H9 (cell line): ENCODE data around the gene FBXL16. TPM values are rescaled to one million over a fixed set of nuclear protein-coding genes. Genes with fewer than 3 reads are reported as not detected.

Source experiments
- DNase-seq: peaks from one replicate; pipeline ENCODE4 v3.0.0-alpha.2; 2017
- H2AFZ ChIP-seq: one replicate; pipeline ENCODE4 v1.6.1; 2013; ENCODE audit warnings: mild to moderate bottlenecking, low read length, control low read depth, moderate library complexity
- H2AK5ac ChIP-seq: 2 replicates; pipeline ENCODE4 v1.6.1; 2013; ENCODE audit warnings: low read length, control low read depth, mixed read lengths; ENCODE audit not compliant: insufficient read length
- H2BK120ac ChIP-seq: one replicate; pipeline ENCODE4 v1.6.1; 2013; ENCODE audit warnings: low read depth, mild to moderate bottlenecking, low read length, control low read depth, inconsistent platforms; ENCODE audit not compliant: poor library complexity, severe bottlenecking
- H2BK12ac ChIP-seq: 2 replicates; pipeline ENCODE4 v1.6.1; 2013; ENCODE audit warnings: low read length, control low read depth, mixed read lengths, low read depth; ENCODE audit not compliant: insufficient read length
- H2BK15ac ChIP-seq: 2 replicates; pipeline ENCODE4 v1.6.1; 2013; ENCODE audit warnings: low read depth, low read length, control low read depth
- H2BK20ac ChIP-seq: one replicate; pipeline ENCODE4 v1.6.1; 2013; ENCODE audit warnings: low read depth, mild to moderate bottlenecking, low read length, control low read depth, inconsistent platforms; ENCODE audit not compliant: poor library complexity, severe bottlenecking
- H2BK5ac ChIP-seq: 2 replicates; pipeline ENCODE4 v1.6.1; 2013; ENCODE audit warnings: low read length, control low read depth, mixed read lengths; ENCODE audit not compliant: insufficient read length
- H3K14ac ChIP-seq: 2 replicates; pipeline ENCODE4 v1.6.1; 2013; ENCODE audit warnings: low read length, control low read depth; ENCODE audit not compliant: insufficient read depth
- H3K18ac ChIP-seq: 2 replicates; pipeline ENCODE4 v1.6.1; 2013; ENCODE audit warnings: low read depth, mild to moderate bottlenecking, mixed read lengths, low read length, control low read depth; ENCODE audit not compliant: insufficient read length
- H3K23ac ChIP-seq: 2 replicates; pipeline ENCODE4 v1.6.1; 2013; ENCODE audit warnings: low read length, control low read depth, mixed read lengths, low read depth; ENCODE audit not compliant: insufficient read length
- H3K23me2 ChIP-seq: 2 replicates; pipeline ENCODE4 v1.6.1; 2013; ENCODE audit warnings: low read depth, mild to moderate bottlenecking, mixed read lengths, low read length, control low read depth; ENCODE audit not compliant: insufficient read length, poor library complexity, severe bottlenecking
- H3K27ac ChIP-seq: 2 replicates; pipeline ENCODE4 v1.5.1; 2013; ENCODE audit warnings: low read length, control low read depth, mixed read lengths, low read depth; ENCODE audit not compliant: insufficient read length
- H3K27me3 ChIP-seq: 2 replicates; pipeline ENCODE4 v1.6.1; 2013; ENCODE audit warnings: low read length, control low read depth, inconsistent platforms; ENCODE audit not compliant: insufficient read depth
- H3K4ac ChIP-seq: 2 replicates; pipeline ENCODE4 v1.6.1; 2013; ENCODE audit warnings: low read depth, mild to moderate bottlenecking, control low read depth, inconsistent platforms, low read length, moderate library complexity
- H3K4me1 ChIP-seq: 2 replicates; pipeline ENCODE4 v1.6.1; 2013; ENCODE audit warnings: low read length, control low read depth, inconsistent platforms; ENCODE audit not compliant: insufficient read depth
- H3K4me2 ChIP-seq: 2 replicates; pipeline ENCODE4 v1.6.1; 2013; ENCODE audit warnings: low read length, control low read depth, mixed read lengths; ENCODE audit not compliant: insufficient read length, insufficient read depth
- H3K56ac ChIP-seq: 2 replicates; pipeline ENCODE4 v1.6.1; 2013; ENCODE audit warnings: low read depth, mild to moderate bottlenecking, mixed read lengths, low read length, control low read depth; ENCODE audit not compliant: insufficient read length
- H3K79me1 ChIP-seq: 2 replicates; pipeline ENCODE4 v1.6.1; 2013; ENCODE audit warnings: low read depth, mild to moderate bottlenecking, moderate library complexity, low read length, control low read depth, inconsistent platforms; ENCODE audit not compliant: insufficient read depth, poor library complexity, severe bottlenecking
- H3K79me2 ChIP-seq: 2 replicates; pipeline ENCODE4 v1.6.1; 2013; ENCODE audit warnings: low read length, control low read depth, inconsistent platforms; ENCODE audit not compliant: insufficient read depth
- H3K9ac ChIP-seq: 2 replicates; pipeline ENCODE4 v1.6.1; 2013; ENCODE audit warnings: low read length, control low read depth, mixed read lengths; ENCODE audit not compliant: insufficient read length; ENCODE audit errors: extremely low read depth
- H3K9me3 ChIP-seq: one replicate; pipeline ENCODE4 v1.6.1; 2013; ENCODE audit warnings: low read depth, low read length, inconsistent platforms; ENCODE audit not compliant: control insufficient read depth
- H3T11ph ChIP-seq: one replicate; pipeline ENCODE4 v1.6.1; 2013; ENCODE audit warnings: mild to moderate bottlenecking, low read length, control low read depth, inconsistent platforms
- H4K20me1 ChIP-seq: one replicate; pipeline ENCODE4 v1.6.1; 2013; ENCODE audit not compliant: control insufficient read depth, insufficient read length, insufficient read depth
- H4K5ac ChIP-seq: 2 replicates; pipeline ENCODE4 v1.6.1; 2013; ENCODE audit warnings: low read depth, mild to moderate bottlenecking, mixed read lengths, low read length, control low read depth; ENCODE audit not compliant: insufficient read length
- H4K8ac ChIP-seq: replicated peaks from 2 replicates; pipeline ENCODE4 v1.6.1; 2013; ENCODE audit warnings: low read length, control low read depth, mixed read lengths, low read depth; ENCODE audit not compliant: insufficient read length
- H4K91ac ChIP-seq: 2 replicates; pipeline ENCODE4 v1.6.1; 2013; ENCODE audit warnings: low read depth, mild to moderate bottlenecking, moderate library complexity, mixed read lengths, low read length, control low read depth; ENCODE audit not compliant: insufficient read length
- H3K27ac Mint-ChIP-seq, 3 experiments: 2 replicates in 2 of 3; 3 replicates in 1 of 3; pipeline ENCODE4 v1.8.0; 2020 to 2021; ENCODE audit warnings: mixed read lengths in 3 of 3, mild to moderate bottlenecking in 1 of 3, moderate library complexity in 1 of 3
- H3K27me3 Mint-ChIP-seq: 2 replicates; pipeline ENCODE4 v1.8.0; 2021; ENCODE audit warnings: low read depth, mild to moderate bottlenecking, moderate library complexity, mixed read lengths
- H3K36me3 Mint-ChIP-seq, 3 experiments: 2 replicates in 2 of 3; 3 replicates in 1 of 3; pipeline ENCODE4 v1.8.0; 2020 to 2021; ENCODE audit warnings: low read depth in 3 of 3, mixed read lengths in 3 of 3; ENCODE audit not compliant: insufficient read depth in 1 of 3
- H3K4me1 Mint-ChIP-seq, 2 experiments: 2 replicates each; pipeline ENCODE4 v1.8.0; 2020; ENCODE audit warnings: mixed read lengths in 2 of 2
- H3K4me3 Mint-ChIP-seq, 2 experiments: 2 replicates in 1 of 2; 3 replicates in 1 of 2; pipeline ENCODE4 v1.8.0; 2020 to 2021; ENCODE audit warnings: mild to moderate bottlenecking in 2 of 2, mixed read lengths in 2 of 2, moderate library complexity in 1 of 2
- H3K9me3 Mint-ChIP-seq, 2 experiments: 2 replicates in 1 of 2; 3 replicates in 1 of 2; pipeline ENCODE4 v1.8.0; 2020; ENCODE audit warnings: mild to moderate bottlenecking in 2 of 2, mixed read lengths in 2 of 2, moderate library complexity in 1 of 2
- WGBS: extraction: QIAGEN DNeasy Blood & Tissue Kit; methylation state at CpG from one replicate; pipeline ENCODE4 v1.1.7; 2013; ENCODE audit warnings: missing lambda C conversion rate, low lambda C conversion rate, mixed read lengths; ENCODE audit not compliant: insufficient read length; ENCODE audit errors: extremely low coverage; 5-methylcytosine and 5-hydroxymethylcytosine counted together
- total RNA-seq: library from RNA; stranded (reverse); gene quantifications from 2 replicates; pipeline ENCODE4 v1.2.1, GENCODE V29; 2021
- TF ChIP-seq, protein P1 (sequence below): fragments of 200-600 bp; sonication (generic); conservative IDR thresholded peaks from 3 replicates; pipeline ENCODE4 v1.8.0; 2021; ENCODE audit warnings: antibody characterized with exemption, mild to moderate bottlenecking

Gene FBXL16
- total RNA-seq, 1 experiment from 2014 or later, result 9.6 TPM

DNA sequence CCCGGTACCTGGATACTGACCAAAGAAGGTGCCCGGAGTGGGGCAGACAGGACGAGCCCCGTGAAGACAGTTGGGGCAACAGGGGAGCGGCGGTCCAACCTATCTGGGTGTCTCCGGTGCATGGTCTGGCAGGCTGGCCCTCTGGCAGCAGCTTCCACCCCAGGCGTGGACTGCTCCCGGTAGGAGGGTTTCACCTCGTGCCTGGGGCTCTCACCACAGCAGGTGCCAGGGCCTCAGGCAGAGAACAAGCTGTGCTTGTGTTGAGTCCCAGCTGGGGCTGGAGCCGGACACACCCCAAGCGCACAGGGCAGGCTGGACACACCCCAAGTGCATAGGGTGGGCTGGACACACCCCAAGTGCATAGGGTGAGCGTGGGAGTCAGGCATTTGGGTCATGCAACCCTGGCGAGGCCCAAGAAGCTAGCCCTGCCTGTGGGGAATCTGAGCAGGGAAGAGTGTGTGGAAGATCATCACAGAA, 1.5 kb upstream of the FBXL16 start:
- Mint-ChIP-seq H3K36me3 (peaks cover 0 to 3% (median 0%) of the 10 kb centered on the region in 3 experiments; a peak in 2 of 7 replicates), H3K27ac (no peak overlapping the region), H3K4me1 (peaks cover 0 to 7% of the 10 kb centered on the region in 2 experiments; a peak in 1 of 4 replicates), H3K4me3 (peak overlapping the region in 1 of 2 experiments; percentile 79; a peak in 3 of 5 replicates), H3K27me3 (peaks cover 83% of the 10 kb centered on the region), H3K9me3 (peaks cover 0 to 2% of the 10 kb centered on the region in 2 experiments; a peak in 2 of 5 replicates)
- H2BK20ac ChIP-seq, result no peak overlapping the region
- H3K79me2 ChIP-seq, result no peaks in the 10 kb centered on the region
- no peak overlapping the region for H3T11ph ChIP-seq
- no peak overlapping the region for H4K8ac ChIP-seq
- no peak overlapping the region for H4K91ac ChIP-seq
- no peak overlapping the region for H3K4ac ChIP-seq
- TF ChIP-seq, protein P1, sequence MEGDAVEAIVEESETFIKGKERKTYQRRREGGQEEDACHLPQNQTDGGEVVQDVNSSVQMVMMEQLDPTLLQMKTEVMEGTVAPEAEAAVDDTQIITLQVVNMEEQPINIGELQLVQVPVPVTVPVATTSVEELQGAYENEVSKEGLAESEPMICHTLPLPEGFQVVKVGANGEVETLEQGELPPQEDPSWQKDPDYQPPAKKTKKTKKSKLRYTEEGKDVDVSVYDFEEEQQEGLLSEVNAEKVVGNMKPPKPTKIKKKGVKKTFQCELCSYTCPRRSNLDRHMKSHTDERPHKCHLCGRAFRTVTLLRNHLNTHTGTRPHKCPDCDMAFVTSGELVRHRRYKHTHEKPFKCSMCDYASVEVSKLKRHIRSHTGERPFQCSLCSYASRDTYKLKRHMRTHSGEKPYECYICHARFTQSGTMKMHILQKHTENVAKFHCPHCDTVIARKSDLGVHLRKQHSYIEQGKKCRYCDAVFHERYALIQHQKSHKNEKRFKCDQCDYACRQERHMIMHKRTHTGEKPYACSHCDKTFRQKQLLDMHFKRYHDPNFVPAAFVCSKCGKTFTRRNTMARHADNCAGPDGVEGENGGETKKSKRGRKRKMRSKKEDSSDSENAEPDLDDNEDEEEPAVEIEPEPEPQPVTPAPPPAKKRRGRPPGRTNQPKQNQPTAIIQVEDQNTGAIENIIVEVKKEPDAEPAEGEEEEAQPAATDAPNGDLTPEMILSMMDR, result no peak
- H3K79me1 ChIP-seq, result no peaks in the 10 kb centered on the region
- peak overlapping the region; percentile 49 for H3K4me2 ChIP-seq
- no peak overlapping the region for H3K14ac ChIP-seq
- DNase-seq, result no peak
- H3K4me1 ChIP-seq, result no peaks in the 10 kb centered on the region
- H3K27me3 ChIP-seq, result peaks cover 39% of the 10 kb centered on the region; the same call in 1 of the 2 replicates
- H2AK5ac ChIP-seq, result no peak overlapping the region
- no peak overlapping the region for H3K18ac ChIP-seq
- no peaks in the 10 kb centered on the region for H3K9me3 ChIP-seq
- H4K5ac ChIP-seq, result no peak overlapping the region
- H2BK15ac ChIP-seq, result no peak overlapping the region
- H2BK12ac ChIP-seq, result no peak overlapping the region
- H2AFZ ChIP-seq, result no peak overlapping the region
- no CpG with 5 or more reads among the region's 14 CpGs for WGBS
- no peak overlapping the region for H2BK120ac ChIP-seq
- H3K9ac ChIP-seq, result no peak overlapping the region
- no peak overlapping the region for H3K23ac ChIP-seq
- no peak overlapping the region for H3K56ac ChIP-seq
- H4K20me1 ChIP-seq, result no peaks in the 10 kb centered on the region
- H3K27ac ChIP-seq, result no peak overlapping the region
- peaks cover 4% of the 10 kb centered on the region for H3K23me2 ChIP-seq
- H2BK5ac ChIP-seq, result no peak overlapping the region
